Measurements from ENCODE around the gene PPT1.

Gene PPT1

GRCh38 chr1:40092706-40093639, 4.1 kb downstream of the PPT1 start:
- DNase-seq: peak; percentile 77

GRCh38 chr1:40092241-40092640, 4.8 kb downstream of the PPT1 start:
- DNase-seq: no peak

- DNase-seq: peak; percentile 22
These were observed 6.2 kb downstream of the PPT1 start for GRCh38 chr1:40090652-40091355.

- peak; percentile 58 for DNase-seq
These were observed 12.3 kb downstream of the PPT1 start for GRCh38 chr1:40084750-40085149.

- no peak for DNase-seq
These were observed 15.2 kb downstream of the PPT1 start for GRCh38 chr1:40081871-40082270.

- no peak for DNase-seq
These were observed 17.2 kb downstream of the PPT1 start for GRCh38 chr1:40079774-40080400.

GRCh38 chr1:40078512-40079333, 18.3 kb downstream of the PPT1 start:
- DNase-seq: peak; percentile 64

GRCh38 chr1:40076895-40077312, 20.1 kb downstream of the PPT1 start:
- DNase-seq: peak; percentile 77

- no peak for DNase-seq
These were observed 21.8 kb downstream of the PPT1 start for GRCh38 chr1:40075266-40075665.

- DNase-seq: no peak
These were observed 24.0 kb downstream of the PPT1 start for GRCh38 chr1:40073062-40073461.

GRCh38 chr1:40072142-40072541, 24.9 kb downstream of the PPT1 start:
- no peak for DNase-seq

GRCh38 chr1:40067851-40068250, 29.2 kb downstream of the PPT1 start:
- DNase-seq: no peak

- peak; percentile 18 for DNase-seq
These were observed 30.0 kb downstream of the PPT1 start for GRCh38 chr1:40067023-40067422.

- DNase-seq: no peak
These were observed 32.1 kb downstream of the PPT1 start for GRCh38 chr1:40064797-40065499.

GRCh38 chr1:40059960-40060750, 36.9 kb downstream of the PPT1 start:
- DNase-seq: no peak

- no peak for DNase-seq
These were observed 37.6 kb downstream of the PPT1 start for GRCh38 chr1:40059338-40059959.

- DNase-seq: no peak
These were observed 38.4 kb downstream of the PPT1 start for GRCh38 chr1:40058453-40059337.

- DNase-seq: no peak
These were observed 39.0 kb downstream of the PPT1 start for GRCh38 chr1:40058097-40058452.

- DNase-seq: no peak
These were observed 39.6 kb downstream of the PPT1 start for GRCh38 chr1:40057310-40058030.

All from fibroblast of skin of scalp (primary cell).